ENCODE data around the gene PREPL. TPM values are rescaled to one million over a fixed set of nuclear protein-coding genes. Genes with fewer than 3 reads are reported as not detected.

The PREPL gene
- total and polyA plus RNA-seq, 9 of the 15 experiments (the other 6 are each of a cell fraction or from before 2014, with no cell fraction given), result 11.6 to 58.9 (median 27.2) TPM

DNA sequence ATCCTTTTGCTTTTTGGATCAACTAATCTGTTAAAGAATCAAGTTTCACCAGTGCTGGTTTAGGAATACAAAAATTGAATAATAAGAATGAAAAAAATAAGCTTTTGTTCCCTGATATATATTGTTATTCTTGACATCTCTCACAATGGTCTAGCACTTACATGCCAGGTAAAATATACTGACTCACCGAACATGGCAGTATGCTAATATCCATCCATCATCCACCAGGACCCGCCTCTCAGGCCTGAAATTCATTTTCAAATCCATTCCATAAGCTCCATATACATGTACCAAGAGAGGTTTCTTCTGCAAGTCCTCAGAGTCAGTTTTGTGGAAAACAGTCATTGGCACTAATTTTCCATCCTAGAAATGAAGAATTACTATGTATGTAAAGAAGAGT, 32.5 kb downstream of the PREPL start:
- WGBS (ENCODE audit: insufficient coverage, low coverage, missing lambda C conversion rate), result 86% methylated on average over 2 of the region's 2 CpGs
- in situ Hi-C loops (cut with MboI), result no loop called here
- H4K20me1 ChIP-seq (replicated peaks; ENCODE audit: control insufficient read depth, insufficient read depth, low read length), result no peaks in the 10 kb centered on the region
- H3K9me1 ChIP-seq (ENCODE audit: control insufficient read depth, insufficient read depth, low read length), result no peaks in the 10 kb centered on the region
- no peaks in the 10 kb centered on the region for H3K9me3 ChIP-seq (replicated peaks; ENCODE audit: control insufficient read depth, insufficient read depth, low read depth, low read length)
- intact Hi-C loops (cut with micrococcal nuclease), result no loop called here
- no peak for DNase-seq (ENCODE audit: extremely low read depth in 1 of 4, low spot score in 3 of 4)
- no peak for ATAC-seq
- peaks cover 4 to 7% of the 10 kb centered on the region in 2 experiments; a peak in 3 of 5 replicates for H3K4me1 ChIP-seq (replicated peaks in 1 of 2; ENCODE audit: control insufficient read depth in 2 of 2, insufficient read depth in 2 of 2, low read length in 2 of 2)
- H3K9ac ChIP-seq (ENCODE audit: insufficient read depth in 1 of 2, low read depth in 2 of 2, low read length in 2 of 2), result no peak overlapping the region
- peaks cover 52% of the 10 kb centered on the region for H3K36me3 ChIP-seq (ENCODE audit: control insufficient read depth, insufficient read depth, low read length)
- no peak overlapping the region for H2AFZ ChIP-seq (ENCODE audit: low read depth, low read length)
- no peak for FAIRE-seq
- ChIA-PET POLR2A (interaction anchor here (1.2 to 1.5 kb wide), 2 partner anchors 19 to 31 kb away, joined by 3 to 4 read pairs; no protein-coding TSS in a partner anchor), CTCF (ENCODE audit: low intra/inter-chr PET ratio) (interaction anchor here (0.6 kb wide), 1 partner anchor 114 kb away, joined by 3 read pairs; no protein-coding TSS in a partner anchor)
- no peak overlapping the region for H3K27ac ChIP-seq (ENCODE audit: extremely low read depth, low read depth, low read length)
- H3K27me3 ChIP-seq (ENCODE audit: control insufficient read depth in 2 of 2, insufficient read depth in 2 of 2, low read length in 2 of 2), result no peaks in the 10 kb centered on the region
- H3K4me2 ChIP-seq (ENCODE audit: insufficient read depth, low read length), result no peak overlapping the region
- no peaks in the 10 kb centered on the region for H3K79me2 ChIP-seq (ENCODE audit: control insufficient read depth, insufficient read depth, low read length)
- no peak overlapping the region for H3K4me3 ChIP-seq
- TF ChIP-seq DNMT1 (IDR thresholded peaks at IDR 0.05) (no peak), MEIS2 (IDR thresholded peaks at IDR 0.05; ENCODE audit: partially characterized antibody) (peak; percentile 38)
- TF ChIP-seq, protein P1, sequence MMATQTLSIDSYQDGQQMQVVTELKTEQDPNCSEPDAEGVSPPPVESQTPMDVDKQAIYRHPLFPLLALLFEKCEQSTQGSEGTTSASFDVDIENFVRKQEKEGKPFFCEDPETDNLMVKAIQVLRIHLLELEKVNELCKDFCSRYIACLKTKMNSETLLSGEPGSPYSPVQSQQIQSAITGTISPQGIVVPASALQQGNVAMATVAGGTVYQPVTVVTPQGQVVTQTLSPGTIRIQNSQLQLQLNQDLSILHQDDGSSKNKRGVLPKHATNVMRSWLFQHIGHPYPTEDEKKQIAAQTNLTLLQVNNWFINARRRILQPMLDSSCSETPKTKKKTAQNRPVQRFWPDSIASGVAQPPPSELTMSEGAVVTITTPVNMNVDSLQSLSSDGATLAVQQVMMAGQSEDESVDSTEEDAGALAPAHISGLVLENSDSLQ (IDR thresholded peaks at IDR 0.05), result peak; percentile 24; the same call in 1 of the 2 replicates
- TF ChIP-seq, protein P2, sequence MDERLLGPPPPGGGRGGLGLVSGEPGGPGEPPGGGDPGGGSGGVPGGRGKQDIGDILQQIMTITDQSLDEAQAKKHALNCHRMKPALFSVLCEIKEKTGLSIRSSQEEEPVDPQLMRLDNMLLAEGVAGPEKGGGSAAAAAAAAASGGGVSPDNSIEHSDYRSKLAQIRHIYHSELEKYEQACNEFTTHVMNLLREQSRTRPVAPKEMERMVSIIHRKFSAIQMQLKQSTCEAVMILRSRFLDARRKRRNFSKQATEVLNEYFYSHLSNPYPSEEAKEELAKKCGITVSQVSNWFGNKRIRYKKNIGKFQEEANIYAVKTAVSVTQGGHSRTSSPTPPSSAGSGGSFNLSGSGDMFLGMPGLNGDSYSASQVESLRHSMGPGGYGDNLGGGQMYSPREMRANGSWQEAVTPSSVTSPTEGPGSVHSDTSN (CRISPR knock-in tag; IDR thresholded peaks at IDR 0.05; ENCODE audit: low read depth), result no peak
- TF ChIP-seq, protein P2 (tag; conservative IDR thresholded peaks at IDR 0.05; ENCODE audit: low read depth), result peak; percentile 38; the same call in 1 of the 2 replicates
- no TSS peak for BruUV-seq (replicated peaks)

Measured in K562 (cell line).